Measurements from ENCODE around the gene SNAPC3.

- TF ChIP-seq POLR2A (IDR thresholded peaks at IDR 0.05) (no peak), CTCF (IDR thresholded peaks at IDR 0.05) (no peak), EP300 (IDR thresholded peaks at IDR 0.05) (no peak)
Observed at GRCh38 chr9:15373881-15374280, 48.8 kb upstream of the SNAPC3 start.
